Keratinocyte (primary cell): ENCODE measurements around the gene EPHB1. TPM values are rescaled to one million over a fixed set of nuclear protein-coding genes. Genes with fewer than 3 reads are reported as not detected.

Experiments
- DNase-seq: peaks from one replicate; pipeline ENCODE4 v3.0.0-alpha.2; 2011; ENCODE audit warnings: low read depth, missing footprints, low spot score
- FAIRE-seq: peaks from 2 replicates; lab custom pipeline; 2011; peaks lifted over from hg19 to GRCh38; lab: Jason Lieb, UNC
- H2AFZ ChIP-seq: 2 replicates; pipeline ENCODE4 v1.6.0; 2012; ENCODE audit warnings: low read length, control low read depth, inconsistent platforms; ENCODE audit not compliant: control insufficient read depth
- H3K27ac ChIP-seq: 2 replicates; pipeline ENCODE4 v1.5.1; 2011; ENCODE audit warnings: low read length; ENCODE audit not compliant: control insufficient read depth, insufficient read depth
- H3K27me3 ChIP-seq: 3 replicates; pipeline ENCODE4 v1.6.0; 2011; ENCODE audit warnings: low read length; ENCODE audit not compliant: control insufficient read depth, insufficient read depth; ENCODE audit errors: extremely low read depth
- H3K36me3 ChIP-seq, 2 experiments: 2 replicates in 1 of 2; 3 replicates in 1 of 2; pipeline ENCODE4 v1.5.1; 2011; ENCODE audit warnings: low read length in 2 of 2, mild to moderate bottlenecking in 1 of 2; ENCODE audit not compliant: control insufficient read depth in 2 of 2, insufficient read depth in 2 of 2; ENCODE audit errors: extremely low read depth in 1 of 2
- H3K4me1 ChIP-seq: 3 replicates; pipeline ENCODE4 v1.5.1; 2011; ENCODE audit warnings: low read length; ENCODE audit not compliant: control insufficient read depth, insufficient read depth; ENCODE audit errors: extremely low read depth
- H3K4me2 ChIP-seq: 3 replicates; pipeline ENCODE4 v1.6.0; 2011; ENCODE audit warnings: low read depth, low read length; ENCODE audit not compliant: control insufficient read depth, insufficient read depth; ENCODE audit errors: extremely low read depth
- H3K4me3 ChIP-seq, 3 experiments: fragments of 200-600 bp in 1 of 3; sonication (generic) in 1 of 3; 2 replicates in 2 of 3; 3 replicates in 1 of 3; pipeline ENCODE4 v1.5.1; 2011 to 2016; ENCODE audit warnings: low read length in 3 of 3, mild to moderate bottlenecking in 3 of 3, control low read depth in 2 of 3, inconsistent platforms in 1 of 3, low read depth in 1 of 3, mixed read lengths in 1 of 3, mixed run types in 1 of 3, moderate library complexity in 1 of 3; ENCODE audit not compliant: control insufficient read depth in 2 of 3, insufficient read depth in 2 of 3; ENCODE audit errors: extremely low read depth in 1 of 3
- H3K79me2 ChIP-seq: 2 replicates; pipeline ENCODE4 v1.6.0; 2012; ENCODE audit warnings: low read length; ENCODE audit not compliant: control insufficient read depth, insufficient read depth
- H3K9ac ChIP-seq: 3 replicates; pipeline ENCODE4 v1.6.0; 2011; ENCODE audit warnings: low read length; ENCODE audit not compliant: control insufficient read depth, insufficient read depth; ENCODE audit errors: extremely low read depth
- H3K9me1 ChIP-seq: 3 replicates; pipeline ENCODE4 v1.6.0; 2011; ENCODE audit warnings: low read length; ENCODE audit not compliant: control insufficient read depth, insufficient read depth; ENCODE audit errors: extremely low read depth
- H3K9me3 ChIP-seq: 2 replicates; pipeline ENCODE4 v1.5.1; 2012; ENCODE audit warnings: low read depth, low read length; ENCODE audit not compliant: control insufficient read depth
- H4K20me1 ChIP-seq: 3 replicates; pipeline ENCODE4 v1.6.0; 2011; ENCODE audit warnings: low read length; ENCODE audit not compliant: control insufficient read depth, insufficient read depth; ENCODE audit errors: extremely low read depth
- CTCF ChIP-seq, 3 experiments: IDR thresholded peaks in 1 of 3; conservative IDR thresholded peaks in 1 of 3; optimal IDR thresholded peaks in 1 of 3; 2 replicates in 2 of 3; 3 replicates in 1 of 3; pipeline versions ENCODE3 to v1.5.1; 2011; ENCODE audit warnings: low read length in 3 of 3, mild to moderate bottlenecking in 3 of 3, moderate library complexity in 2 of 3, control low read depth in 1 of 3, inconsistent platforms in 1 of 3; ENCODE audit not compliant: insufficient read depth in 2 of 3; ENCODE audit errors: extremely low read depth in 1 of 3
- EZH2 ChIP-seq: IDR thresholded peaks from one replicate; pipeline ENCODE4 v1.6.1; 2012; ENCODE audit warnings: inconsistent platforms, mild to moderate bottlenecking, low read length, moderate library complexity
- dilution Hi-C: fragments of 300-500 bp; cut with MboI; formaldehyde crosslinking; loops from one replicate; pipeline ENCODE4 v1.7.0; 2020; ENCODE audit warnings: low sequenced_read_pairs; ENCODE audit not compliant: extremely low pct_ligation_motif_present
- polyA plus RNA-seq, 5 experiments: library from polyadenylated mRNA; depleted of rRNA in 3 of 5; stranded (reverse) in 3 of 5; stranded (forward) in 1 of 5; unstranded in 1 of 5; fragments of >200 nt; gene quantifications; 1 replicate in 1 of 5; 2 replicates in 3 of 5; 3 replicates in 1 of 5; pipeline versions ENCODE4 v1.2.1 to v1.2.3, GENCODE V29; 2011 to 2012; ENCODE audit warnings: missing spikeins in 2 of 5, low read depth in 1 of 5, low replicate concordance in 1 of 5

EPHB1 gene
- polyA plus RNA-seq, 1 donor (not counting 4 experiments of a cell fraction or from before 2014, with no cell fraction given), result 0.01 TPM

GRCh38 chr3:135131290-135131689 is 336.2 kb downstream of the EPHB1 start:
- Histone ChIP-seq H3K4me1 (no peaks in the 10 kb centered on the region), H3K9me3 (no peaks in the 10 kb centered on the region), H3K79me2 (no peaks in the 10 kb centered on the region), H3K9me1 (no peaks in the 10 kb centered on the region), H3K27ac (no peak overlapping the region), H4K20me1 (no peaks in the 10 kb centered on the region), H3K36me3 (no peaks in the 10 kb centered on the region), H3K4me2 (no peak overlapping the region), H2AFZ (no peak overlapping the region), H3K27me3 (no peaks in the 10 kb centered on the region), H3K4me3 (no peak overlapping the region), H3K9ac (no peak overlapping the region)
- dilution Hi-C loops, result no loop called here
- no peak for TF ChIP-seq EZH2
- TF ChIP-seq CTCF (optimal IDR thresholded peaks at IDR 0.05 in 1 of 3, IDR thresholded peaks at IDR 0.05 in 1 of 3, conservative IDR thresholded peaks at IDR 0.05 in 1 of 3; ENCODE audit: extremely low read depth in 1 of 3, insufficient read depth in 2 of 3, low read length in 3 of 3), result no peak
- DNase-seq (no peak), FAIRE-seq (no peak)

GRCh38 chr3:135133905-135134683 is 339.0 kb downstream of the EPHB1 start:
- no peak for DNase-seq

More at GRCh38 chr3:135133905-135134683, 339.0 kb downstream of the EPHB1 start:
- no peak overlapping the region for H3K9ac ChIP-seq
- no peak overlapping the region for H3K4me3 ChIP-seq
- no peak for TF ChIP-seq CTCF (optimal IDR thresholded peaks at IDR 0.05 in 1 of 3, IDR thresholded peaks at IDR 0.05 in 1 of 3, conservative IDR thresholded peaks at IDR 0.05 in 1 of 3; ENCODE audit: extremely low read depth in 1 of 3, insufficient read depth in 2 of 3, low read length in 3 of 3)
- no peak for TF ChIP-seq EZH2
- H3K4me2 ChIP-seq, result no peak overlapping the region
- no peak for FAIRE-seq
- no peak overlapping the region for H3K27ac ChIP-seq
- H2AFZ ChIP-seq, result no peak overlapping the region
- no peaks in the 10 kb centered on the region for H3K79me2 ChIP-seq
- H3K4me1 ChIP-seq, result no peaks in the 10 kb centered on the region
- dilution Hi-C loops, result no loop called here
- H4K20me1 ChIP-seq, result no peaks in the 10 kb centered on the region
- H3K27me3 ChIP-seq, result no peaks in the 10 kb centered on the region
- no peaks in the 10 kb centered on the region for H3K9me3 ChIP-seq
- H3K36me3 ChIP-seq, result no peaks in the 10 kb centered on the region
- no peaks in the 10 kb centered on the region for H3K9me1 ChIP-seq
